GM19099 (cell line): Measurements from ENCODE around the gene DENND1A.

Source experiments
- POLR2A ChIP-seq: IDR thresholded peaks from 3 replicates; pipeline ENCODE4 v1.6.1; 2011; ENCODE audit warnings: low read depth; ENCODE audit not compliant: insufficient read length; ENCODE audit errors: extremely low read depth

The DENND1A gene

GRCh38 chr9:123727332-123727731, 202.6 kb downstream of the DENND1A start:
- TF ChIP-seq POLR2A: no peak

- no peak for TF ChIP-seq POLR2A
Measured at GRCh38 chr9:123725389-123725788, 204.5 kb downstream of the DENND1A start.

GRCh38 chr9:123724211-123724796, 205.6 kb downstream of the DENND1A start:
- TF ChIP-seq POLR2A: no peak

- no peak for TF ChIP-seq POLR2A
Measured at GRCh38 chr9:123723135-123723875, 206.6 kb downstream of the DENND1A start.

- no peak for TF ChIP-seq POLR2A
Measured at GRCh38 chr9:123722378-123722777, 207.5 kb downstream of the DENND1A start.

- TF ChIP-seq POLR2A: no peak
Measured at GRCh38 chr9:123718188-123718587, 211.7 kb downstream of the DENND1A start.

GRCh38 chr9:123717581-123718175, 212.2 kb downstream of the DENND1A start:
- no peak for TF ChIP-seq POLR2A

- no peak for TF ChIP-seq POLR2A
Measured at GRCh38 chr9:123716339-123716945, 213.5 kb downstream of the DENND1A start.

- TF ChIP-seq POLR2A: no peak
Measured at GRCh38 chr9:123715258-123715657, 214.7 kb downstream of the DENND1A start.

GRCh38 chr9:123713282-123713681, 216.6 kb downstream of the DENND1A start:
- TF ChIP-seq POLR2A: no peak

GRCh38 chr9:123712399-123712798, 217.5 kb downstream of the DENND1A start:
- no peak for TF ChIP-seq POLR2A

GRCh38 chr9:123710299-123710698, 219.6 kb downstream of the DENND1A start:
- no peak for TF ChIP-seq POLR2A

- TF ChIP-seq POLR2A: no peak
Measured at GRCh38 chr9:123702483-123702882, 227.4 kb downstream of the DENND1A start.

- no peak for TF ChIP-seq POLR2A
Measured at GRCh38 chr9:123697686-123698085, 232.2 kb downstream of the DENND1A start.

- TF ChIP-seq POLR2A: no peak
Measured at GRCh38 chr9:123696476-123696875, 233.4 kb downstream of the DENND1A start.

GRCh38 chr9:123695386-123695785, 234.5 kb downstream of the DENND1A start:
- TF ChIP-seq POLR2A: no peak

GRCh38 chr9:123691765-123692303, 238.1 kb downstream of the DENND1A start:
- TF ChIP-seq POLR2A: no peak
